HepG2 (cell line): ENCODE results near the gene DCTN4. TPM values are rescaled to one million over a fixed set of nuclear protein-coding genes. Genes with fewer than 3 reads are reported as not detected.

Experiments
- ASH2L ChIP-seq: fragments of 300-600, 200-600 bp; sonication (generic); IDR thresholded peaks from 2 replicates; pipeline ENCODE4 v1.7.0; 2017; ENCODE audit warnings: low read depth, mild to moderate bottlenecking, moderate library complexity, mixed read lengths, low read length; ENCODE audit not compliant: insufficient read length
- BRCA1 ChIP-seq: sonication (generic); formaldehyde crosslinking; IDR thresholded peaks from 2 replicates; pipeline ENCODE4 v1.4.0; 2020; ENCODE audit warnings: missing genetic modification reagents
- FOXP1 ChIP-seq, 2 experiments: fragments of 450-650 bp in 1 of 2; IDR thresholded peaks; 2 replicates each; pipeline ENCODE4 v1.6.1; 2017 to 2018; ENCODE audit warnings: antibody characterized with exemption in 1 of 2
- HNF4A ChIP-seq: sonication (generic); formaldehyde crosslinking; IDR thresholded peaks from 2 replicates; pipeline ENCODE4 v1.4.0; 2020; ENCODE audit warnings: missing genetic modification reagents
- PHF8 ChIP-seq: sonication (generic); formaldehyde crosslinking; IDR thresholded peaks from 2 replicates; pipeline ENCODE4 v1.5.0; 2020; ENCODE audit warnings: missing genetic modification reagents
- SIN3B ChIP-seq: fragments of 150-350 bp; IDR thresholded peaks from 2 replicates; pipeline ENCODE4 v1.6.1; 2014; ENCODE audit warnings: low read length
- ZFYVE20 ChIP-seq: sonication (generic); formaldehyde crosslinking; IDR thresholded peaks from 2 replicates; pipeline ENCODE4 v1.8.0; 2023; ENCODE audit warnings: low read depth, mild to moderate bottlenecking, moderate library complexity, missing genetic modification reagents, borderline replicate concordance
- ZNF329 ChIP-seq: sonication (generic); formaldehyde crosslinking; IDR thresholded peaks from 2 replicates; pipeline ENCODE4 v1.9.0; 2021; ENCODE audit warnings: low read depth, mild to moderate bottlenecking, missing genetic modification reagents
- ZNF614 ChIP-seq: IDR thresholded peaks from 2 replicates; pipeline ENCODE4 v1.6.1; 2018; ENCODE audit warnings: missing biosample characterization, missing genetic modification reagents, inconsistent platforms, borderline replicate concordance
- polyA plus RNA-seq, 8 experiments: library from polyadenylated mRNA; depleted of rRNA in 3 of 8; stranded (reverse) in 7 of 8; unstranded in 1 of 8; fragments of >200 nt; fragmentation: Illumina TruSeq in 4 of 8; extraction: Trizol in 4 of 8; gene quantifications; 2 replicates each; pipeline versions ENCODE4 v1.2.1 to v1.2.3, GENCODE V29; 2011 to 2016; ENCODE audit warnings: low read depth in 4 of 8, missing spikeins in 1 of 8, mixed read lengths in 1 of 8; ENCODE audit not compliant: insufficient read depth in 1 of 8
- total RNA-seq, 5 experiments: library from RNA; depleted of rRNA; stranded (reverse); fragments of >200 nt; fragmentation: Illumina TruSeq; extraction: Trizol; gene quantifications; 2 replicates each; pipeline ENCODE4 v1.2.3, GENCODE V29; 2016; ENCODE audit warnings: low read depth in 1 of 5
- TF ChIP-seq, protein P1 (sequence below): sonication (generic); formaldehyde crosslinking; IDR thresholded peaks from 2 replicates; pipeline ENCODE4 v1.5.1; 2020; ENCODE audit warnings: mild to moderate bottlenecking, missing genetic modification reagents, borderline replicate concordance
- TF ChIP-seq, protein P2 (sequence below): sonication (generic); formaldehyde crosslinking; IDR thresholded peaks from 2 replicates; pipeline ENCODE4 v1.4.0; 2020; ENCODE audit warnings: missing genetic modification reagents, borderline replicate concordance
- TF ChIP-seq, protein P3 (sequence below): sonication (generic); formaldehyde crosslinking; IDR thresholded peaks from 2 replicates; pipeline ENCODE4 v1.5.1; 2020; ENCODE audit warnings: mild to moderate bottlenecking, missing genetic modification reagents, moderate library complexity

DCTN4 gene
- total and polyA plus RNA-seq, 2 of the 13 experiments (the other 11 are each of a cell fraction or from before 2014, with no cell fraction given): 24.1 to 26.9 TPM

DNA sequence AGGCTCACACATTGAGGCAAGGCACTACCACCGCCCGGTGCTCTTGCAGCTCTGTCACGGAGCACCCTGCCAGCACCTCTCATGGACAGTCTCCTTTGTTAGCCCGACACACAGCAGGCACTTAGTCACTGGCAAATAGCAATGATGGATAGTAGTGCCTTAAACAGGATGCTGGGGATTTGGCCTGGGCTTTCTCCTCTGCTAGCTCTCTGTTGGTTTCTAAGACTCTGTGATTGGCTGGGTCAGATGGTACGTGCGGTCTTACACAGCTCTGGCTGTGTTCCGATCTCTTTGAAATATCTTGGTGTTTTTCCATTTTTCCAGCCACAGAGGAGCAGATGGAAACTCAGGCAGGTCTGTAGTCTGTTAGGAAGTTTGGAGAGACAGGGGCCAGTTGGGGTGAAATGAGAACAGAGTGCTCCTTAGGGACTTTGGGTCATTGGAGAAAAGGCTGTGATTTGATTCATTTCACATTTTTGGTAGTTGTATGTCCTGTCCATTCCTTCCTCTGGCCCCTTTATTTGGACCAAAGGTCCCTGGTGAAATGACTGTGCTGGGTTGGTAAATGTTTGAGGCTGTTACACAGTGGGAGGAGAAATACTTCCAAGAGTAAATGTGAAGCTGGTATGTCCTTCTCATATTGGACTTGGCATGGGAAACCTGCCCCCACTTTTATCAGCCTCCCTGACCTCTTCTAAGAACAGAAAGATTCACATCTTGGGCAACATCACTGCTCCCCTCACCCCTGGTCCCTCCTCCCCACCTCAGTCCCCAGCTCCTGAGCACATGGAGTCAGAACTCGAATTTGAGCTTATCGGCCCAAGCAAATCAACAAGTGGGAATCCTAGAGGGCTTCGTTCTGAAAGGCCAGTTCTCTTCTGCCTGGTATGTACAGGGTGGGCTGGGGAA, 23.1 kb upstream of the DCTN4 start (continued):
- TF ChIP-seq, protein P1, sequence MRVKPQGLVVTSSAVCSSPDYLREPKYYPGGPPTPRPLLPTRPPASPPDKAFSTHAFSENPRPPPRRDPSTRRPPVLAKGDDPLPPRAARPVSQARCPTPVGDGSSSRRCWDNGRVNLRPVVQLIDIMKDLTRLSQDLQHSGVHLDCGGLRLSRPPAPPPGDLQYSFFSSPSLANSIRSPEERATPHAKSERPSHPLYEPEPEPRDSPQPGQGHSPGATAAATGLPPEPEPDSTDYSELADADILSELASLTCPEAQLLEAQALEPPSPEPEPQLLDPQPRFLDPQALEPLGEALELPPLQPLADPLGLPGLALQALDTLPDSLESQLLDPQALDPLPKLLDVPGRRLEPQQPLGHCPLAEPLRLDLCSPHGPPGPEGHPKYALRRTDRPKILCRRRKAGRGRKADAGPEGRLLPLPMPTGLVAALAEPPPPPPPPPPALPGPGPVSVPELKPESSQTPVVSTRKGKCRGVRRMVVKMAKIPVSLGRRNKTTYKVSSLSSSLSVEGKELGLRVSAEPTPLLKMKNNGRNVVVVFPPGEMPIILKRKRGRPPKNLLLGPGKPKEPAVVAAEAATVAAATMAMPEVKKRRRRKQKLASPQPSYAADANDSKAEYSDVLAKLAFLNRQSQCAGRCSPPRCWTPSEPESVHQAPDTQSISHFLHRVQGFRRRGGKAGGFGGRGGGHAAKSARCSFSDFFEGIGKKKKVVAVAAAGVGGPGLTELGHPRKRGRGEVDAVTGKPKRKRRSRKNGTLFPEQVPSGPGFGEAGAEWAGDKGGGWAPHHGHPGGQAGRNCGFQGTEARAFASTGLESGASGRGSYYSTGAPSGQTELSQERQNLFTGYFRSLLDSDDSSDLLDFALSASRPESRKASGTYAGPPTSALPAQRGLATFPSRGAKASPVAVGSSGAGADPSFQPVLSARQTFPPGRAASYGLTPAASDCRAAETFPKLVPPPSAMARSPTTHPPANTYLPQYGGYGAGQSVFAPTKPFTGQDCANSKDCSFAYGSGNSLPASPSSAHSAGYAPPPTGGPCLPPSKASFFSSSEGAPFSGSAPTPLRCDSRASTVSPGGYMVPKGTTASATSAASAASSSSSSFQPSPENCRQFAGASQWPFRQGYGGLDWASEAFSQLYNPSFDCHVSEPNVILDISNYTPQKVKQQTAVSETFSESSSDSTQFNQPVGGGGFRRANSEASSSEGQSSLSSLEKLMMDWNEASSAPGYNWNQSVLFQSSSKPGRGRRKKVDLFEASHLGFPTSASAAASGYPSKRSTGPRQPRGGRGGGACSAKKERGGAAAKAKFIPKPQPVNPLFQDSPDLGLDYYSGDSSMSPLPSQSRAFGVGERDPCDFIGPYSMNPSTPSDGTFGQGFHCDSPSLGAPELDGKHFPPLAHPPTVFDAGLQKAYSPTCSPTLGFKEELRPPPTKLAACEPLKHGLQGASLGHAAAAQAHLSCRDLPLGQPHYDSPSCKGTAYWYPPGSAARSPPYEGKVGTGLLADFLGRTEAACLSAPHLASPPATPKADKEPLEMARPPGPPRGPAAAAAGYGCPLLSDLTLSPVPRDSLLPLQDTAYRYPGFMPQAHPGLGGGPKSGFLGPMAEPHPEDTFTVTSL (CRISPR knock-in tag): peak; percentile 10; the same call in 1 of the 2 replicates
- TF ChIP-seq ZNF614 (CRISPR knock-in tag): peak; percentile 16; the same call in 1 of the 2 replicates
- TF ChIP-seq HNF4A (CRISPR knock-in tag): peak; percentile 63
- TF ChIP-seq ZFYVE20 (CRISPR knock-in tag): no peak
- TF ChIP-seq, protein P2, sequence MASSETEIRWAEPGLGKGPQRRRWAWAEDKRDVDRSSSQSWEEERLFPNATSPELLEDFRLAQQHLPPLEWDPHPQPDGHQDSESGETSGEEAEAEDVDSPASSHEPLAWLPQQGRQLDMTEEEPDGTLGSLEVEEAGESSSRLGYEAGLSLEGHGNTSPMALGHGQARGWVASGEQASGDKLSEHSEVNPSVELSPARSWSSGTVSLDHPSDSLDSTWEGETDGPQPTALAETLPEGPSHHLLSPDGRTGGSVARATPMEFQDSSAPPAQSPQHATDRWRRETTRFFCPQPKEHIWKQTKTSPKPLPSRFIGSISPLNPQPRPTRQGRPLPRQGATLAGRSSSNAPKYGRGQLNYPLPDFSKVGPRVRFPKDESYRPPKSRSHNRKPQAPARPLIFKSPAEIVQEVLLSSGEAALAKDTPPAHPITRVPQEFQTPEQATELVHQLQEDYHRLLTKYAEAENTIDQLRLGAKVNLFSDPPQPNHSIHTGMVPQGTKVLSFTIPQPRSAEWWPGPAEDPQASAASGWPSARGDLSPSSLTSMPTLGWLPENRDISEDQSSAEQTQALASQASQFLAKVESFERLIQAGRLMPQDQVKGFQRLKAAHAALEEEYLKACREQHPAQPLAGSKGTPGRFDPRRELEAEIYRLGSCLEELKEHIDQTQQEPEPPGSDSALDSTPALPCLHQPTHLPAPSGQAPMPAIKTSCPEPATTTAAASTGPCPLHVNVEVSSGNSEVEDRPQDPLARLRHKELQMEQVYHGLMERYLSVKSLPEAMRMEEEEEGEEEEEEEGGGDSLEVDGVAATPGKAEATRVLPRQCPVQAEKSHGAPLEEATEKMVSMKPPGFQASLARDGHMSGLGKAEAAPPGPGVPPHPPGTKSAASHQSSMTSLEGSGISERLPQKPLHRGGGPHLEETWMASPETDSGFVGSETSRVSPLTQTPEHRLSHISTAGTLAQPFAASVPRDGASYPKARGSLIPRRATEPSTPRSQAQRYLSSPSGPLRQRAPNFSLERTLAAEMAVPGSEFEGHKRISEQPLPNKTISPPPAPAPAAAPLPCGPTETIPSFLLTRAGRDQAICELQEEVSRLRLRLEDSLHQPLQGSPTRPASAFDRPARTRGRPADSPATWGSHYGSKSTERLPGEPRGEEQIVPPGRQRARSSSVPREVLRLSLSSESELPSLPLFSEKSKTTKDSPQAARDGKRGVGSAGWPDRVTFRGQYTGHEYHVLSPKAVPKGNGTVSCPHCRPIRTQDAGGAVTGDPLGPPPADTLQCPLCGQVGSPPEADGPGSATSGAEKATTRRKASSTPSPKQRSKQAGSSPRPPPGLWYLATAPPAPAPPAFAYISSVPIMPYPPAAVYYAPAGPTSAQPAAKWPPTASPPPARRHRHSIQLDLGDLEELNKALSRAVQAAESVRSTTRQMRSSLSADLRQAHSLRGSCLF (CRISPR knock-in tag): no peak
- TF ChIP-seq ASH2L: peak; percentile 82
- peak; percentile 38; the same call in 1 of the 2 replicates for TF ChIP-seq PHF8 (CRISPR knock-in tag)
- no peak for TF ChIP-seq FOXP1 (IDR thresholded peaks at IDR 0.05)
- no peak for TF ChIP-seq FOXP1 (CRISPR knock-in tag; IDR thresholded peaks at IDR 0.05)
- TF ChIP-seq, protein P3, sequence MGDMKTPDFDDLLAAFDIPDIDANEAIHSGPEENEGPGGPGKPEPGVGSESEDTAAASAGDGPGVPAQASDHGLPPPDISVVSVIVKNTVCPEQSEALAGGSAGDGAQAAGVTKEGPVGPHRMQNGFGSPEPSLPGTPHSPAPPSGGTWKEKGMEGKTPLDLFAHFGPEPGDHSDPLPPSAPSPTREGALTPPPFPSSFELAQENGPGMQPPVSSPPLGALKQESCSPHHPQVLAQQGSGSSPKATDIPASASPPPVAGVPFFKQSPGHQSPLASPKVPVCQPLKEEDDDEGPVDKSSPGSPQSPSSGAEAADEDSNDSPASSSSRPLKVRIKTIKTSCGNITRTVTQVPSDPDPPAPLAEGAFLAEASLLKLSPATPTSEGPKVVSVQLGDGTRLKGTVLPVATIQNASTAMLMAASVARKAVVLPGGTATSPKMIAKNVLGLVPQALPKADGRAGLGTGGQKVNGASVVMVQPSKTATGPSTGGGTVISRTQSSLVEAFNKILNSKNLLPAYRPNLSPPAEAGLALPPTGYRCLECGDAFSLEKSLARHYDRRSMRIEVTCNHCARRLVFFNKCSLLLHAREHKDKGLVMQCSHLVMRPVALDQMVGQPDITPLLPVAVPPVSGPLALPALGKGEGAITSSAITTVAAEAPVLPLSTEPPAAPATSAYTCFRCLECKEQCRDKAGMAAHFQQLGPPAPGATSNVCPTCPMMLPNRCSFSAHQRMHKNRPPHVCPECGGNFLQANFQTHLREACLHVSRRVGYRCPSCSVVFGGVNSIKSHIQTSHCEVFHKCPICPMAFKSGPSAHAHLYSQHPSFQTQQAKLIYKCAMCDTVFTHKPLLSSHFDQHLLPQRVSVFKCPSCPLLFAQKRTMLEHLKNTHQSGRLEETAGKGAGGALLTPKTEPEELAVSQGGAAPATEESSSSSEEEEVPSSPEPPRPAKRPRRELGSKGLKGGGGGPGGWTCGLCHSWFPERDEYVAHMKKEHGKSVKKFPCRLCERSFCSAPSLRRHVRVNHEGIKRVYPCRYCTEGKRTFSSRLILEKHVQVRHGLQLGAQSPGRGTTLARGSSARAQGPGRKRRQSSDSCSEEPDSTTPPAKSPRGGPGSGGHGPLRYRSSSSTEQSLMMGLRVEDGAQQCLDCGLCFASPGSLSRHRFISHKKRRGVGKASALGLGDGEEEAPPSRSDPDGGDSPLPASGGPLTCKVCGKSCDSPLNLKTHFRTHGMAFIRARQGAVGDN (CRISPR knock-in tag): peak; percentile 88
- TF ChIP-seq ZNF329 (CRISPR knock-in tag): no peak
- TF ChIP-seq SIN3B: no peak
- TF ChIP-seq BRCA1 (CRISPR knock-in tag): no peak
